Astrocyte of the spinal cord (primary cell): ENCODE results near the gene PIAS2.
"Not testable (repeated sequence)": the region's sequence is repeated elsewhere in the genome, so short reads cannot be mapped to it uniquely, and the experiment has no call there.

Experiments
- DNase-seq: peaks from one replicate; pipeline ENCODE4 v3.0.0; 2011; ENCODE audit warnings: low read depth, low spot score
- H3K4me3 ChIP-seq: 2 replicates; pipeline ENCODE4 v1.5.1; 2011; ENCODE audit warnings: low read depth, mild to moderate bottlenecking, low read length, moderate library complexity
- CTCF ChIP-seq: IDR thresholded peaks from 2 replicates; pipeline ENCODE4 v1.5.1; 2012; ENCODE audit warnings: low read depth, mild to moderate bottlenecking, low read length, inconsistent platforms
- in situ Hi-C: cut with HindIII; loops from 2 replicates; pipeline ENCODE4 v1.10.0; 2017; ENCODE audit warnings: low sequenced_read_pairs

PIAS2 gene

GRCh38 chr18:46917108-46917802, at the start of gene PIAS2, which contains the start of gene KATNAL2:
Gene PIAS2 (minus strand): TSS chr18:46917507. CDS start chr18:46917345, 162 bp downstream.
Gene KATNAL2 (plus strand): TSS chr18:46917602. CDS start chr18:46946873, 29,271 bp downstream.
- H3K4me3 ChIP-seq = peak within 1 kb of the TSS; percentile 68
- no peak for TF ChIP-seq CTCF
- in situ Hi-C loops = no loop called here

DNA sequence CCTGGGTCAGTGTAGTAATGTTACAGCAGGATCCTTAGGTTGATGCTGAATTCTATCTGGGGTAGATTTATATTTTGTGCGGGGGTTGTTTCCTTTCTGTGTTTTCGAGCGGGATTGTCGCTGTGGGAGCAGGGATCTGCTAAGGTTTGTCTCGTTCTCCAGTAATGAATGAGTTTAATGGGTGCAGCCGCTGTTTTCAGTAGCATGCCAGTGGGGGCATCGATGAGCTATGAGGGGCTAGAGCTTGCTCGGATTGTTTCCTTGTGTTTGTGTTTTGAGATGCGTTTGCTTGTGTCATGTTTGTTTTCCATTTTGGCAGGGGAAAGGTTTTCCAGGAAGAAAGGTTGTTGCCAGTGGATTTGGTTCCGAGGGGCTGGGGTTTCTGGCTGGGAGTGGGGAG, 49.0 kb upstream of the PIAS2 start:
- H3K4me3 ChIP-seq, in situ Hi-C loops, DNase-seq: not testable (repeated sequence)

More at GRCh38 chr18:46917108-46917802, at the start of gene PIAS2, which contains the start of gene KATNAL2:
- DNase-seq = peak; percentile 74

DNA sequence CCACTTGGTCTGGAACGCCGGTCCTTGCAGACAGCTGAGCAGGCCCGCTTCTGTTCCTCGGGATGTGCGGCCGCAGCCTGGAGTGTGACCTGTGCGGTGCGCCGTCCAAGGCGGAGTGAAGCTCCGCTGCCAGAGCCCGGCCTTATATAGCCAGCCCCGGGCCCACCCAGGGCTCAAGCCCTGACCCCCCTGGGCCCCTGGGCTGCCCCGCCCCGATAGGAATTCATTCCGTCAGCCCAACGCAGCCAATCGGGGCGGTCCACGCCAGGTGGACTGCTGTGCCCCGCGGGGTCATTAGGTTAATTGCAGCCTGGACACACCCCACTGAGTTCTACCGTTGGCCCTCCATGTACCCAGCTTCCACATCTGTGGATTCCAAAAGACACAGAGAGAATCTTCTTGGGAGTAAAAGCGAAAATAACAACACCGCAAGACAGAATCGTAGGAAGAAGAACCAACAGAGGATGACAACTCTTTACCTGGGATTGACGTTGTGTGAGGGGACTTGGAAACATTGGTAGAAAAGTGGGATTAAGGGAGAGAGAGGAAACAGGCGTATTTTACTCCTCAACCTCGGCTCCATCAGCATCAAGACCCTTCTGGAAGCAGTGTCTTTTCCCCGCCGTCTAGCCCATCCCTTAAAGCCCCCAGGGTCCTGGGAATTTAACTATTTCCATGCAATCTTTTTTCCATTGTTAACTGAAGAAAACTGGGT, 47.4 kb upstream of the PIAS2 start:
- H3K4me3 ChIP-seq, in situ Hi-C loops, DNase-seq: not testable (repeated sequence)

GRCh38 chr18:46963656-46964578, 46.6 kb upstream of the PIAS2 start:
- in situ Hi-C loops, H3K4me3 ChIP-seq, DNase-seq: not testable (repeated sequence)

DNA sequence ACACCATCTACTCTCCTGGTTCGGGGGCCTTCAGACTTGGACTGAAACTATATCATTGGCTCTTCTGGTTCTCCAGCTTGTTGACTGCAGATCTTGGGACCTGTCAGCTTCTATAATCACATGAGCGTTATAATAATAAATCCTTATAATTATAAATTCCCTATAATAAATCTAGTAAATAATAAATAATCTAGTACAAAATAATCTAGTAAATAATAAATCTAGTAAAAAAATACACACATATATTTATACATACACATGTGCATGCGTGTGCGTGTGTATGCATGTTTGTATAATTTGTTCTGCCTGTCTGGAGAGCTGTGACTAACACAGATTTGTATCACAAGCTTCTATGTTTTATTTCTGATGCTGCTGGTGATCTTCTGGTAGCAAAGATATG, 40.9 kb upstream of the PIAS2 start:
- in situ Hi-C loops = no loop called here
- DNase-seq = no peak
- no peak overlapping the region for H3K4me3 ChIP-seq
- no peak for TF ChIP-seq CTCF

DNA sequence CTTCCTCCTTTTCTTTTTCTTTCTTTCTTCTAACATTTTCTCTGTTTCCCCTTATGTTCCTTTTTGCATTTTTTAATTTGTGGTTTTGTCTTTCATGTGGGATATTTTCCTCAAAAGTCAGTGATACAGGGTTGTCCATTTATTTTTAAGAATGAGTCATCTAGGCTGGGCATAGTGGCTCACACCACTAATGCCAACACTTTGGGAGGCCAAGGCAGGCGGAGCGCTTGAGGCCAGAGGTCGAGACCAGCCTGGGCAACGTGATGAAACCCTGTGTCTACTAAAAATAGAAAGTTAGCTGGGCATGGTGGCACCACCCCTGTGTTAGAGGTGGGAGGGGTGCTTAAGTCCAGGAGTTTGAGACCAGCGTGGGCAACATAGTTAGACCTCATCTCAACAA, 35.9 kb upstream of the PIAS2 start:
- in situ Hi-C loops = no loop called here
- H3K4me3 ChIP-seq = no peak overlapping the region
- TF ChIP-seq CTCF = no peak
- DNase-seq = no peak

DNA sequence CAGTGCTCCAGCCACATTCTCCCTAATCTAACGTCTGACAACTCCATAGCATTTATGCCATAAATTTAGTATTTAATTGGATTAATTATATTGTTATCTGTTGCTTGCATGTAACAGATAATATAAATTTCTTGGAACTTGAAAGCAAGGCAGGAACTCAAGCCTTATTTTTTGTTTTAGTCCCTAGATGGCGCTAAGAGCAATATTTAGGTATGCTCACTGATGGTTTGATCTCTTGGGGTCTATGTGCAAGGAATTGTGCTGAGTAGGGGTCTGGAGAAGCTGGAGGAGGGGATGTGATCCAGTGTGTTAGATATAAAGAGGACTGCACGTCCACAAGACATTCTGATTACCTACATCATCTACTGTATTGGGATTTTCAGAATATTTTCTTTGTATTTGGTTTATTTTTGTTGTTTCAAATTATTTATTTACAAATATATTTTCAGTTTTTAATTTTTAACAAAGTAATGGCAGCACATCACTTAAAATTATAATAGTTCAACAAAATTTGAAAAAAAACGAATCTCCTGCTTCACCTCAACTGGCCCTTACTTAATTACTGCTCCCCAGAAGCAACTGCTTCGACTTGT, 32.9 kb upstream of the PIAS2 start:
- in situ Hi-C loops = no loop called here
- peak; percentile 2 for DNase-seq
- TF ChIP-seq CTCF = peak; percentile 54
- H3K4me3 ChIP-seq = no peak overlapping the region
